ENCODE data around the gene CEP192.
A peak's percentile ranks its signal among the peaks of the same experiment; 100 is the strongest.
"Not testable (repeated sequence)": the region's sequence is repeated elsewhere in the genome, so short reads cannot be mapped to it uniquely, and the experiment has no call there.

CEP192 gene

DNA sequence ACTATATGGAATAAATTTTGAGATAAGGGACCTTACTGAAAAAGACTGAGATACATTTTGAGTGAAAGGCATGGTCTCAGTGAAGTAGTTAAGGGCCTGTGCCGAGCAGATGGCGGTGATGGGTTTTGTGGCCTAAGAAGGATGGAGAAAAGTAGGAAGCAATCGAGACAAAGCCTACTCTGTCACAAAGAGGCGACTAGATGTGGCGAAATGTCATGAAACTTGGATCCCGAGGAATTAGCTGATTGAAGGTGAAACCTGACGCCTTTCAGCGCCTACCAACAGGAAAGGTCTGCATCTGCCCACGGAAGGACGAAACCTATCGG, 558 bp upstream of the CEP192 start:
- DNase-seq = no peak

DNA sequence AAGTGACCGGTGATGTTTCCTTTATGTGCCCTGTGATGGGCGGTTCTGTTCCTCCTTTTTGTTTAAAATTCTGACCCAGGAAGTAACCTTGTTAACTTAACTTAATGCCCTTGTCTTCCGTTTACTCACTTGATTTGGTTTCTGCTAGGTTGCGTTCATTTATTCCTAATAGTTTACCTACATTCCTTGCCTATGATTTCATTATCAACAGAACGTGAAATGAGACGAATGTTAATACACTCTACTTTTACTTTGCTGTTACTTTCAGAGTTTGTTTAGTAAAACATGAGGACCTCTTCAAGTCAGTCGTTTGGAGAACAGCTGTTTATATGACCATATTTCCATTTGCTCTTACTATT, 638 bp downstream of the CEP192 start:
- DNase-seq = no peak

- DNase-seq = no peak
These were observed 2.3 kb downstream of the CEP192 start for GRCh38 chr18:12993439-12993838.

DNA sequence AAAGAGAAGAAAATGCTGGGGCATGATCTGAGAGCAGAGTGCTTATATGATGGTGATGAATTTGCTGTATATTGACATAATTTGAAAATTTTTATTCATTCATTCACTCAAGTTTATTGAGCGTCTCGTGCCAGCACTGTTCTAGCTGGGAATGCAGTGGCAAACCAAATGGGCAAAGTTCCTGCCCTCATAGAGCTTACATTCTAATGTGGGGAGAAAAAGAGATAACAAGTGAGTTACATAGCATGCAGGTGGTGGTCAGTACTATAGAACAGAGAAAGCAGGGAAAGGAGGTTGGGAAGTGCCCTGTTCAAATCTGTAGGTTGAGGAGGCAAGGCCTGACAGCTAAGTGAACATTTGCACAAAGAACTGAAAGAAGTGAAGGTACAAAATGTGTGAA, 4.3 kb downstream of the CEP192 start:
- no peak for DNase-seq

DNA sequence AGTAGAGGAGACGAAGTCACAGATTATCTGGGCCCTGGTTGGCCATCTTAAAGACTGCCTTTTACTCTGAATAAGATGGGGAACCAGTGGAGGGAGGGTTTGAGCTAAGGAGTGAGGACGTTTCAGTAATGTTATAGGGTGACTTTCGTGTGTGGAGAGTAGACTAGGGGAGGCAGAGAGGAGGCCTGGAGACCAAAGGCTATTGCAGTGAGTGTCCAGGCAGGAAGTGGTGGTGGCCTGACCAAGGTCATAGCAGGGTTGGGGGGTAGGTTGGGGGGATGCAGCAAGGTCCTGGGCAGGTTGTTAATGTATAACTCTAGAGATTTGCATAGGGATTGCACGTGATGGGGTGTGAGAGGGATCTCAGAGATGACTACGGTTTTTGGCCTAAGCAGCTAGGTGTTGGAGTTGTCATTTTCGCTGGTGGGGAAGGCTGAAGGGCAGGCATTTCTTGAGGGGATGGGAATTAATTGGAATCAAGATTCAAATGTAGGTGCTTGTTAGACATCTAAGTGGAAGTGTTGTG, 4.9 kb downstream of the CEP192 start:
- no peak for DNase-seq

DNA sequence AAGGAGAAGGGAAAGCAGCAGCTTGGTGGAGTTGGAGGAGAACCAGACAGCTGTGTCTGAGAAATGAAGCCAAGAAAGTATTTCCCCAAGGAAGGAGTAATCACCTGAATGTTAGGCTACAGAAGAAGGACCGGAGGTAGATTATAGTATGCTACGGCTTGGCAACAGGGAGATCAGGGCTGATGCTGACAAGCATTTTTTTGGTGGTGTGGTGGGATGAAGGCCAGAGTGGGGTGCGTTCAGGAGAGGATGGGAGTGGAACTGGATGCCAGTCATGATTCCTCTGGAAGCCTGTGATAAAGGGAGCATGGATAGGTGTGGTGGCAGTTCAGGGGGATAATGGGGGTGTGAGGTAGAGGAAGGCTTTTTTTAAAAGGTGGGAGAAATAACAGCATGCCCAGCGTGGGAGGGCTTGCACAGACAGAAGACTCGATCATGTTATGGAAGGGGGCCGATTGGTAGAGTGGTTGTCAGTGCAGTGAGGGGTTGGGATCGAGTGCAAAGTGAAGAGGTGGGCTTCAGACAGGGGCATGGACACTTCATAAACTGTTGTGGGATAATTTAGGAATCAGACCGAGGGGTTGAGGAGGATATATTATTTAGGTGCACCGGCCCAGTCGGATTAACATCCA, 5.6 kb downstream of the CEP192 start:
- no peak for DNase-seq

- DNase-seq = not testable (repeated sequence)
These were observed 6.2 kb downstream of the CEP192 start for GRCh38 chr18:12997330-12997729.

GRCh38 chr18:12998332-12999060, 7.3 kb downstream of the CEP192 start:
- DNase-seq = no peak

- peak; percentile 63 for DNase-seq
These were observed 12.3 kb downstream of the CEP192 start for GRCh38 chr18:13003466-13003896.

DNA sequence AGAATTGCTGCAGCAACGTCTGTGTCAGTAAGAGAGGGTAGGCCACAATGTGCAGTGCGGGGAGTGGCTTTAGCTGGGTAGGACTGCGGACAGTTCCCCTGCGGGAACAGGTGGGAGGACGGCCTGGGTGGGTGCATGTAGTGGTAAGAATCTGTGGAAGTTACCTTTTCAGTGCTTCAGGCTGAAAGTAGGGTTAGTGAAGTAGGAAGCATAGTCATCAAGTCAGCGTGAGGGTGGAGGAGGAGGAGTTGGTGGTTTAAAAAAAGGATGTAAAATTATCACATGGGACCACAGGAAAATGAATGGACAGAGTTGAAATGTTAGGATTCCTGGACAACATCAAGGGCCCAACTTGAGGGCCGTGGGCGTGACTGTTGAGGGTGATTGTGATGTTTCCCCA, 13.2 kb downstream of the CEP192 start:
- DNase-seq = no peak

DNA sequence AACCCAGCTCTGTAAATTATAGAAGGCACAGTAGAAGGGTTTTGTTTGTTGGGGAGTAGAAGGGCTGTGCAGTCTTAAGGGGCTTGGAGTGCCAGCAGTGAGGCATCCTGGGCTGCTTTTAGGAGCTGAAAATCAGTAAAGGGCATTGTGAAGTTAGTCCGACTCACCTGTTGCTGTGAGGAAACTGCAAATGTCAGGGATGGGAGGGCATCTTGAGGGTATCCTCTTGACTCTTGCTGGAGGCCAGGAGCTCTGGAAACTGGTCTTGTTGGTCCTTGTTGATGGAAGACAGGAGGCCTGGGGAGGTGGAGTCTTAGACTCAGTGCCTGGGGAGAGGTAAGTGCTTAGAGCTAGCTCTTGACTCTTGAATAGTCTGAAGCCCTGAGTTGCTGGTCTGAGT, 14.1 kb downstream of the CEP192 start:
- DNase-seq = no peak

- DNase-seq = peak; percentile 10
These were observed 15.5 kb downstream of the CEP192 start for GRCh38 chr18:13006531-13007247.

- no peak for DNase-seq
These were observed 16.0 kb downstream of the CEP192 start for GRCh38 chr18:13007248-13007560.

DNA sequence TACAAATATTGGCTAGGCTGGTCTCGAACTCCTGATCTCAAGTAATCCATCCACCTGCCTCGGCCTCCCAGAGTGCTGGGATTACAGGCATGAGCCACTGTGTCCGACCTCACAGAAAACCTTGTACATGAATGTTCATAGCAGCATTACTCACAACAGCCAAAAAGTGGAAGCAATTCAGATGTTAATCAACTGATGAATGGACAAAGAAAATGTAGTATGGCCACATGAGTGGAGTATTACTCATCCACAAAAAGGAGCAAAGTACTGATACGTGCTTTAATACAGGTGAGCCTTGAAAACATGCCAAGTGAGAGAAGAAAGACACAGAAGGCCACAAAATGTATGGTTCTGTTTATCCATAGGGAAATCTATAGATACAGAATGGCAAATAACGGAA, 20.6 kb downstream of the CEP192 start:
- DNase-seq = no peak

DNA sequence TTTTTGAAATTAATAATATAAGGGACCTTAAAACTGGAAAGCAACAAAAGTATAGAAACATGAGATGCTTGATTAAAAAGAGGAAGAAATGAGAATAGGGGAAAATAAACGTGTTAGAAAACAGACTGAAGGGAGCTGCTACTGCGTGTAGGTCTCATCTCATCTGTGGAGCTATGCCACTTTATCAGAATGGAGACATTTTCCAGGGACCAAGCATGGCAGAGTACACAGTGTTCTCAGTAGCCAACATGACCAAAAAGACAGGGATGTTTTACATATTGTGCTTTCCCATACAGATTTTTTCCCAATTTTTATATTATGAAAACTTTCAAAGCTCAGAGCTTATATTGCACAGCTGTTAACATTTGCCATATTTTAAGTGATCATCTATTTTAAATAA, 23.1 kb downstream of the CEP192 start:
- DNase-seq = no peak

- DNase-seq = no peak
These were observed 23.7 kb downstream of the CEP192 start for GRCh38 chr18:13014818-13015217.

DNA sequence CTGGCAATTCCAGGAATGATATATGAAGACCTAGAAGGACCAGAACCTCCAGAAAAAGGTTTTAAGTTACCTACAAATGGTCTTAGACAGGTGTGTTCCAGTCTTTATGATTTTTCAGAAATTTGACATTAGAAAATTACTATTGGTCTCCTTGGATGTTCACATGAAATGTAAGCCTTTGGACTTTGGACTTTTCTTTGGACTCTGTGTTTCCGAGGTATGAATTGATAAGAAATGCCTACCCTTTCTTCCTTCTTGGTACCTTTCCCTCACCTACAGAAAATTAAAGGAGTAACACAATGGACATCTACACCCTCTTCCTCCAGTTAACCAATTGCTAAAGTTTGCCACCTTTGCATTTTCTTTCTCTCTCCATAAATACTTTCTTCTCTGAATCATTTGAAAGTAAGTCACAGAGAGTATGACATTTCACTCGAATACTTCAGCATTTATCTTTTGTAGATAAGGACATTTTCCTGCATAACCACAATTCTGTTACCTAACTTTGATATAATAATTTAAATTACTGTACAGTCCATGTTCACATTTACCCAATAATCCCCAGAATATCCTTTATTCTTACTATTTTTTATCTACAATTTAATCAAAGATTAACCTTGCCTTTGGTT, 26.2 kb downstream of the CEP192 start:
- DNase-seq = no peak

GRCh38 chr18:13018374-13018773, 27.2 kb downstream of the CEP192 start:
- DNase-seq = no peak

DNA sequence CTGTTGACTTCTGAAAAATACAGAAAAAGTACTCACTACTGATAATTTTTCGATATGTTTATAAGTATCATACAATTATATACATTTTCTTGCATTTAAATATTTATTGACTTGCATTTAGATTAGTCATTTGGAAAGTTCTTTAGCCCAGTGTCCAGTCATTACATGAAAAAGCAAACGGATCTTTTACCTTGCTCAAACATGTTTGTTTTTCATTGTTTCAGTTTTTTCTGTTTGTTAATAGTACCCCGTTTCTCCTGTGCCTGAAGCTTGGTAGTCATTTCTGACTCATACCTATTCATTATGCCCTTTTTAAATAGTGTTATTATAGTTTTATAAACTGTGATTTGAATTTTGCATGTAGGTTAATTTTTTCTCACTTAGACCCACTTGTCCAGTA, 28.1 kb downstream of the CEP192 start:
- DNase-seq = no peak

DNA sequence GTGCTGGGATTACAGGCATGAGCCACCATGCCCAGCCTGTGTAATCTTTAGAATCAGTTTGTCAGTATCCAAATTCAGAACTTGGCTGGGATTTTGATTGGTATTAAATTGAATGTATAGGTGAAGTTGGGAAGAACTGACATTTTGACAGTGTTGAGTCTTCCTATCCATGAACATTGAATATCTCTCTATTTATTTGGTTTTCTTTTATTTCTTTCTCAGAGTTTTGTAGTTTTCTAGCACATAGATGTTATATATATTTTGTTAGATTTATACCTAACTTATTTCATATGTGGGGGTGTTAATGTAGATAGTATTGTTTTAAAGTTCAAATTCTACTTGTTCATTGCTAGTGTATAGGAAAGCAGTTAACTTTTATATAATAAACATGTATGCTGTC, 31.5 kb downstream of the CEP192 start:
- DNase-seq = no peak

DNA sequence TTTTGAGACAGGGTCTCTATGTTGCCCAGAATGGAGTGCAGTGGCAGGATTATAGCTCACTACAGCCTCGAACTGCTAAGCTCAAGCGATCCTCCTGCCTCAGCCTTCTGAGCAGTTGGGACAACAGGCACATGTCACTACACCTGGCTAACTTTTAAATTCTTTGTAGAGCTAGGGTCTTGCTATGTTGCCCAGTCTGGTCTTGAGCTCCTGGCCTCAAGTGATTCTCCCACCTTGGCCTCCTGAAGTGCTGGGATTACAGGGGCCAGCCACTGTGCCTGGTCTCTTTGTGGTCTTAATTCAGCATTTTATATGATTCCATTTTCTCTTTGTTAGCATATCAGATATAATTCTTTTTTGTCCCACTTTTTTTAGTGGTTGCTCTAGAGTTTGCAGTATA, 34.1 kb downstream of the CEP192 start:
- DNase-seq = no peak

GRCh38 chr18:13026583-13027270, 35.6 kb downstream of the CEP192 start:
- DNase-seq = no peak

DNA sequence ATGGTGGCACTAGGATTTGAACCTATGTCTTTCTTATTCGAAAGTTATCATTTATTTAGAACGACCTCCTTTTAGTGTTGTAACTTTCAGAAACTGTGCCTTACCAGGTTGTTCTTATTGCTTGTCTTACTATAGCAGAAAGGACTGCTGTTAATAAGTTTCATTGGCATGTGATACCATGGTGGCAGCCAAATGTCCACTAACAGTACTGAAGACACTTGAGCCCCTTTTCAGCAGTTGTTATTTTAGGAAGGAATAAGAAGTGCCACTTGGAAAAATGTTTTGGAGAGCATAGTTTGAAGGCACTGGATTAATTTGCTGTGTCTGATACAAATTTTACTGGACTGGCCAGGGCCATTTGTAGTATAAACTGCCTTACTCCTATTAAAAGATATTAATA, 37.7 kb downstream of the CEP192 start:
- DNase-seq = no peak
